KOPT-K1 (cell line): Measurements from ENCODE around the gene MAP2.

Experiments
- H3K27ac ChIP-seq: fragments of 200-600 bp; sonication (generic); 2 replicates; pipeline ENCODE4 v1.5.1; 2016; ENCODE audit warnings: antibody characterized with exemption, mild to moderate bottlenecking, low read depth, low read length; ENCODE audit not compliant: poor library complexity, severe bottlenecking
- H3K36me3 ChIP-seq: fragments of 200-600 bp; sonication (generic); 2 replicates; pipeline ENCODE4 v1.5.1; 2017; ENCODE audit warnings: antibody characterized with exemption, mild to moderate bottlenecking, low read length, moderate library complexity; ENCODE audit not compliant: insufficient read depth
- H3K9me3 ChIP-seq: fragments of 200-600 bp; sonication (generic); 2 replicates; pipeline ENCODE4 v1.5.1; 2017; ENCODE audit warnings: antibody characterized with exemption, low read length, mild to moderate bottlenecking; ENCODE audit not compliant: insufficient read depth, poor library complexity, severe bottlenecking

The MAP2 gene

GRCh38 chr2:209644842-209645241, 221.0 kb downstream of the MAP2 start:
- Histone ChIP-seq H3K36me3 (no peaks in the 10 kb centered on the region), H3K27ac (no peak overlapping the region), H3K9me3 (no peaks in the 10 kb centered on the region)

- H3K27ac ChIP-seq: no peak overlapping the region
- H3K36me3 ChIP-seq: no peaks in the 10 kb centered on the region
Observed at GRCh38 chr2:209648714-209649113, 224.9 kb downstream of the MAP2 start.

DNA sequence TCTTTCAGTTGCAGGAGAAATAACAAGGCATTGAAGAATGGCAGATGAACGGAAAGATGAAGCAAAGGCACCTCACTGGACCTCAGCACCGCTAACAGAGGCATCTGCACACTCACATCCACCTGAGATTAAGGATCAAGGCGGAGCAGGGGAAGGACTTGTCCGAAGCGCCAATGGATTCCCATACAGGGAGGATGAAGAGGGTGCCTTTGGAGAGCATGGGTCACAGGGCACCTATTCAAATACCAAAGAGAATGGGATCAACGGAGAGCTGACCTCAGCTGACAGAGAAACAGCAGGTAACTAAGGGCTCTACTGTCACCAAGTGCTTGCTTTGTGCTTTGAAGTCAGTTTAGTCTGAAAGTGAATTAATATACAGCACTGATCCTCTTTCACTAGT, 229.3 kb downstream of the MAP2 start:
- Histone ChIP-seq H3K36me3 (no peaks in the 10 kb centered on the region), H3K27ac (no peak overlapping the region), H3K9me3 (no peaks in the 10 kb centered on the region)

More at GRCh38 chr2:209648714-209649113, 224.9 kb downstream of the MAP2 start:
- no peaks in the 10 kb centered on the region for H3K9me3 ChIP-seq

GRCh38 chr2:209661286-209661894, 237.5 kb downstream of the MAP2 start:
- no peak overlapping the region for H3K27ac ChIP-seq
- H3K9me3 ChIP-seq: no peaks in the 10 kb centered on the region
- H3K36me3 ChIP-seq: no peaks in the 10 kb centered on the region

GRCh38 chr2:209662021-209662420, 238.2 kb downstream of the MAP2 start:
- H3K27ac ChIP-seq: no peak overlapping the region
- H3K9me3 ChIP-seq: no peaks in the 10 kb centered on the region
- no peaks in the 10 kb centered on the region for H3K36me3 ChIP-seq

DNA sequence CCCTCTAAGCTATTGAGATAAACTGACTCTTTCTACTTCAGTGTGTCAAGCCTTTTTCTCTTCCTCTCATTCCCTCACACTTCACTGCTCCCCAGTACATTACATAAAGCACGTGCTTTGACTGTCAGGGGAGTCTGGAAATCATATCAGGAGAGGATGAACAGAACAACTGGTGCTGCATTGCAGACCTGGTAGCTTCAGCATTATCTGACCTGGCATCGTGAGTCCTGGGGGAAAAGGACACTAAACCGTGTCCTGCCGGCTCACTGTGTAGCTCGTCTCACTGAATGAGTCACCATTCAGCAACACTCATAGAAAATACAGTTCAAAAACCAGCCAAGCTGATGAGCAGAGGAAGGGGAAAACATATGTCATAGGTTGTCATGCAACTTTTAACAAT, 239.3 kb downstream of the MAP2 start:
- no peaks in the 10 kb centered on the region for H3K9me3 ChIP-seq
- H3K27ac ChIP-seq: no peak overlapping the region
- H3K36me3 ChIP-seq: no peaks in the 10 kb centered on the region

- no peak overlapping the region for H3K27ac ChIP-seq
- H3K36me3 ChIP-seq: no peaks in the 10 kb centered on the region
- H3K9me3 ChIP-seq: no peaks in the 10 kb centered on the region
Observed at GRCh38 chr2:209663656-209664055, 239.8 kb downstream of the MAP2 start.

- H3K36me3 ChIP-seq: no peaks in the 10 kb centered on the region
- H3K9me3 ChIP-seq: no peaks in the 10 kb centered on the region
- H3K27ac ChIP-seq: no peak overlapping the region
Observed at GRCh38 chr2:209666296-209666695, 242.4 kb downstream of the MAP2 start.

- Histone ChIP-seq H3K9me3 (no peaks in the 10 kb centered on the region), H3K27ac (no peak overlapping the region), H3K36me3 (no peaks in the 10 kb centered on the region)
Observed at GRCh38 chr2:209671020-209671680, 247.3 kb downstream of the MAP2 start.

GRCh38 chr2:209673811-209674210, 250.0 kb downstream of the MAP2 start:
- Histone ChIP-seq H3K36me3 (no peaks in the 10 kb centered on the region), H3K9me3 (no peaks in the 10 kb centered on the region), H3K27ac (no peak overlapping the region)

GRCh38 chr2:209680596-209680995, 256.7 kb downstream of the MAP2 start:
- Histone ChIP-seq H3K9me3 (no peaks in the 10 kb centered on the region), H3K27ac (no peak overlapping the region), H3K36me3 (no peaks in the 10 kb centered on the region)

GRCh38 chr2:209681201-209681735, 257.4 kb downstream of the MAP2 start:
- Histone ChIP-seq H3K36me3 (no peaks in the 10 kb centered on the region), H3K9me3 (no peaks in the 10 kb centered on the region), H3K27ac (no peak overlapping the region)

- Histone ChIP-seq H3K27ac (no peak overlapping the region), H3K36me3 (no peaks in the 10 kb centered on the region), H3K9me3 (no peaks in the 10 kb centered on the region)
Observed at GRCh38 chr2:209682646-209683045, 258.8 kb downstream of the MAP2 start.

DNA sequence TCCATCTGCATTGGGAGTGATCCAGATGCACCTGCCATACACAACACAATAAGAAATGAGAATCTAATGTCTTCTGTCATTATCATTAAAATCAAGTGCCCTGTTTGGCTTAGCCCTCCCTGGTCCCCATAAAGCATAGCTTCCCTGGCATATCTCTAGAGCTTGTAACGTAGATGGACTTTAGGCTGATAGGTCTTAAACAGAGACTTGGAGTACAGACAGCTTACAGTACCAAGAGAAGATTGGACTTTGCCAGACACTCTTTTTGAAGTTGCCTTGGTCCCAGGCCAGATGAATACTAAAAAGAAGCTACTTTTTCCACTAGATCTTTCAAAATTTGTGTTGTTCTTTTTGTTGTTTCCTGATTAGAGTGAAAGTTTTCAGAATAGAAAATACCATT, 261.5 kb downstream of the MAP2 start:
- H3K27ac ChIP-seq: no peak overlapping the region
- H3K9me3 ChIP-seq: no peaks in the 10 kb centered on the region
- H3K36me3 ChIP-seq: no peaks in the 10 kb centered on the region

GRCh38 chr2:209685963-209686362, 262.1 kb downstream of the MAP2 start:
- Histone ChIP-seq H3K27ac (no peak overlapping the region), H3K36me3 (no peaks in the 10 kb centered on the region), H3K9me3 (no peaks in the 10 kb centered on the region)

GRCh38 chr2:209686448-209686847, 262.6 kb downstream of the MAP2 start:
- Histone ChIP-seq H3K36me3 (no peaks in the 10 kb centered on the region), H3K27ac (no peak overlapping the region), H3K9me3 (no peaks in the 10 kb centered on the region)
